ENCODE results near the gene LHX2. TPM values are rescaled to one million over a fixed set of nuclear protein-coding genes. Genes with fewer than 3 reads are reported as not detected.
A peak's percentile ranks its signal among the peaks of the same experiment; 100 is the strongest.

The LHX2 gene
- total and polyA plus RNA-seq, 2 experiments from 2014 or later = 1.7 TPM; not detected in 1

- Histone ChIP-seq H3K9me2 (ENCODE audit: insufficient read depth) (no peaks in the 10 kb centered on the region), H2AFZ (no peak overlapping the region), H3K79me2 (replicated peaks; ENCODE audit: insufficient read depth) (no peaks in the 10 kb centered on the region), H3K4me3 (no peak overlapping the region), H3K4me2 (no peak overlapping the region), H3K27ac (ENCODE audit: low read depth) (no peak overlapping the region), H4K20me1 (replicated peaks; ENCODE audit: insufficient read depth) (no peaks in the 10 kb centered on the region), H3F3A (replicated peaks; ENCODE audit: low read depth) (no peaks in the 10 kb centered on the region), H3K4me1 (ENCODE audit: insufficient read depth) (no peaks in the 10 kb centered on the region), H3K27me3 (ENCODE audit: insufficient read depth) (peaks cover 25% of the 10 kb centered on the region; the same call in 1 of the 2 replicates), H3K36me3 (ENCODE audit: insufficient read depth) (no peaks in the 10 kb centered on the region)
- Mint-ChIP-seq H3K4me1 (no peaks in the 10 kb centered on the region; the same call in 2 of the 3 replicates), H3K9me3 (no peaks in the 10 kb centered on the region), H3K36me3 (ENCODE audit: low read depth) (no peaks in the 10 kb centered on the region), H3K4me3 (no peak overlapping the region), H3K27ac (no peak overlapping the region), H3K27me3 (ENCODE audit: insufficient read depth, low read depth, poor library complexity) (peaks cover 15% of the 10 kb centered on the region)
- ATAC-seq (peak; percentile 43; the same call in 1 of the 3 replicates), DNase-seq (ENCODE audit: low spot score) (no peak)
- TF ChIP-seq STAT1 (IDR thresholded peaks at IDR 0.05; ENCODE audit: unreplicated experiment) = no peak
- no peak for TF ChIP-seq JUNB (IDR thresholded peaks at IDR 0.05; ENCODE audit: unreplicated experiment)
- no peak for TF ChIP-seq NANOG (IDR thresholded peaks at IDR 0.05; ENCODE audit: borderline replicate concordance)
- no peak for TF ChIP-seq POLR2AphosphoS5 (IDR thresholded peaks at IDR 0.05; ENCODE audit: low read depth)
- no peak for TF ChIP-seq CREB1 (CRISPR knock-in tag; IDR thresholded peaks at IDR 0.05; ENCODE audit: low read depth)
- TF ChIP-seq ZNF462 (CRISPR knock-in tag; IDR thresholded peaks at IDR 0.05) = no peak
- TF ChIP-seq ETS1 (IDR thresholded peaks at IDR 0.05) = no peak
Observed at GRCh38 chr9:123983047-123983446, 28.5 kb upstream of the LHX2 start.

All from GM23338 (cell line).